B cell (primary cell): ENCODE data around the gene DGCR2.

ENCODE experiments used
- EZH2 ChIP-seq: IDR thresholded peaks from 2 replicates; pipeline ENCODE4 v1.6.1; 2012; ENCODE audit warnings: borderline replicate concordance, low read depth, mild to moderate bottlenecking, moderate library complexity, low read length; ENCODE audit not compliant: insufficient read depth, poor library complexity, severe bottlenecking
- TF ChIP-seq, protein P1 (sequence below): fragments of 200-600 bp; IDR thresholded peaks from one replicate; pipeline ENCODE4 v1.8.0; 2022; ENCODE audit warnings: antibody characterized with exemption, mild to moderate bottlenecking

DNA sequence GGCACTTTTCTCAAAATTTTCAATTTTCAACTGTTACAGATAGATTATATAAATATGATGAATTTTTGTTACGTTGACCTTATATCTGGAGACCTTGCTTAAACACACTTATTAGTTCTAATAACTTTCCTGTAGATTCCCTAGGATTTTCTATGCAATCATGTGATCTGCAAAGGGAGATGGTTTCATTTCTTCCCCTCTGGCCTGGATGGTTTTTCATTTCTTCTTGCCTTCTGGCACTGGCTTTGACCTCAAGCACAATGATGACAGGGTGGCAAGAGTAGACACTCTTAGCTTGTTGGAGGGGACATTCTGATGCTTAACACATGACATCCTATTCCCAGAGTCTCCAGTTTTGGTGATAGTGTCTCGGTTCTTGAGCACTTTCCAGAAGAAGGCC lies 75.9 kb downstream of the DGCR2 start:
- TF ChIP-seq, protein P1, sequence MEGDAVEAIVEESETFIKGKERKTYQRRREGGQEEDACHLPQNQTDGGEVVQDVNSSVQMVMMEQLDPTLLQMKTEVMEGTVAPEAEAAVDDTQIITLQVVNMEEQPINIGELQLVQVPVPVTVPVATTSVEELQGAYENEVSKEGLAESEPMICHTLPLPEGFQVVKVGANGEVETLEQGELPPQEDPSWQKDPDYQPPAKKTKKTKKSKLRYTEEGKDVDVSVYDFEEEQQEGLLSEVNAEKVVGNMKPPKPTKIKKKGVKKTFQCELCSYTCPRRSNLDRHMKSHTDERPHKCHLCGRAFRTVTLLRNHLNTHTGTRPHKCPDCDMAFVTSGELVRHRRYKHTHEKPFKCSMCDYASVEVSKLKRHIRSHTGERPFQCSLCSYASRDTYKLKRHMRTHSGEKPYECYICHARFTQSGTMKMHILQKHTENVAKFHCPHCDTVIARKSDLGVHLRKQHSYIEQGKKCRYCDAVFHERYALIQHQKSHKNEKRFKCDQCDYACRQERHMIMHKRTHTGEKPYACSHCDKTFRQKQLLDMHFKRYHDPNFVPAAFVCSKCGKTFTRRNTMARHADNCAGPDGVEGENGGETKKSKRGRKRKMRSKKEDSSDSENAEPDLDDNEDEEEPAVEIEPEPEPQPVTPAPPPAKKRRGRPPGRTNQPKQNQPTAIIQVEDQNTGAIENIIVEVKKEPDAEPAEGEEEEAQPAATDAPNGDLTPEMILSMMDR: no peak
- TF ChIP-seq EZH2: no peak
